Measurements from ENCODE around the gene ETV6. TPM values are rescaled to one million over a fixed set of nuclear protein-coding genes. Genes with fewer than 3 reads are reported as not detected.

Gene ETV6
- polyA plus RNA-seq, 1 donor (not counting 4 experiments of a cell fraction or from before 2014, with no cell fraction given): 5.3 TPM

- H3K36me3 ChIP-seq (ENCODE audit: control insufficient read depth in 2 of 2, extremely low read depth in 1 of 2, insufficient read depth in 2 of 2, low read length in 2 of 2): peaks cover 0 to 4% of the 10 kb centered on the region in 2 experiments
- no peak overlapping the region for H3K4me2 ChIP-seq (ENCODE audit: control insufficient read depth, extremely low read depth, insufficient read depth, low read depth, low read length)
- no peaks in the 10 kb centered on the region for H3K79me2 ChIP-seq (ENCODE audit: control insufficient read depth, insufficient read depth, low read length)
- H3K9ac ChIP-seq (ENCODE audit: control insufficient read depth, extremely low read depth, insufficient read depth, low read length): no peak overlapping the region
- dilution Hi-C loops (cut with MboI; ENCODE audit: extremely low pct_ligation_motif_present, low sequenced_read_pairs): no loop called here
- TF ChIP-seq EZH2 (IDR thresholded peaks at IDR 0.05; ENCODE audit: low read length) (no peak), CTCF (optimal IDR thresholded peaks at IDR 0.05 in 1 of 3, IDR thresholded peaks at IDR 0.05 in 1 of 3, conservative IDR thresholded peaks at IDR 0.05 in 1 of 3; ENCODE audit: extremely low read depth in 1 of 3, insufficient read depth in 2 of 3, low read length in 3 of 3) (no peak)
- H3K27ac ChIP-seq (ENCODE audit: control insufficient read depth, insufficient read depth, low read length): no peak overlapping the region
- no peaks in the 10 kb centered on the region for H3K4me1 ChIP-seq (ENCODE audit: control insufficient read depth, extremely low read depth, insufficient read depth, low read length)
- no peaks in the 10 kb centered on the region for H4K20me1 ChIP-seq (ENCODE audit: control insufficient read depth, extremely low read depth, insufficient read depth, low read length)
- FAIRE-seq: no peak
- H3K9me1 ChIP-seq (ENCODE audit: control insufficient read depth, extremely low read depth, insufficient read depth, low read length): no peaks in the 10 kb centered on the region
- H3K9me3 ChIP-seq (ENCODE audit: control insufficient read depth, low read depth, low read length): no peaks in the 10 kb centered on the region
- DNase-seq (ENCODE audit: low read depth, low spot score): no peak
- no peak overlapping the region for H2AFZ ChIP-seq (ENCODE audit: control insufficient read depth, low read length)
- no peak overlapping the region for H3K4me3 ChIP-seq (ENCODE audit: control insufficient read depth in 2 of 3, extremely low read depth in 1 of 3, insufficient read depth in 2 of 3, low read depth in 1 of 3, low read length in 3 of 3)
- H3K27me3 ChIP-seq (ENCODE audit: control insufficient read depth, extremely low read depth, insufficient read depth, low read length): no peaks in the 10 kb centered on the region
These were observed 210.4 kb downstream of the ETV6 start for GRCh38 chr12:11859705-11860425.

GRCh38 chr12:11861155-11861863, 211.8 kb downstream of the ETV6 start:
- Histone ChIP-seq H2AFZ (ENCODE audit: control insufficient read depth, low read length) (no peak overlapping the region), H3K27ac (ENCODE audit: control insufficient read depth, insufficient read depth, low read length) (no peak overlapping the region), H3K79me2 (ENCODE audit: control insufficient read depth, insufficient read depth, low read length) (no peaks in the 10 kb centered on the region), H3K4me2 (ENCODE audit: control insufficient read depth, extremely low read depth, insufficient read depth, low read depth, low read length) (no peak overlapping the region), H3K36me3 (ENCODE audit: control insufficient read depth in 2 of 2, extremely low read depth in 1 of 2, insufficient read depth in 2 of 2, low read length in 2 of 2) (peaks cover 0 to 2% of the 10 kb centered on the region in 2 experiments), H3K9me3 (ENCODE audit: control insufficient read depth, low read depth, low read length) (peaks cover 2% of the 10 kb centered on the region), H3K4me1 (ENCODE audit: control insufficient read depth, extremely low read depth, insufficient read depth, low read length) (no peaks in the 10 kb centered on the region), H3K4me3 (ENCODE audit: control insufficient read depth in 2 of 3, extremely low read depth in 1 of 3, insufficient read depth in 2 of 3, low read depth in 1 of 3, low read length in 3 of 3) (no peak overlapping the region), H3K27me3 (ENCODE audit: control insufficient read depth, extremely low read depth, insufficient read depth, low read length) (no peaks in the 10 kb centered on the region), H3K9ac (ENCODE audit: control insufficient read depth, extremely low read depth, insufficient read depth, low read length) (no peak overlapping the region), H4K20me1 (ENCODE audit: control insufficient read depth, extremely low read depth, insufficient read depth, low read length) (no peaks in the 10 kb centered on the region), H3K9me1 (ENCODE audit: control insufficient read depth, extremely low read depth, insufficient read depth, low read length) (no peaks in the 10 kb centered on the region)
- dilution Hi-C loops (cut with MboI; ENCODE audit: extremely low pct_ligation_motif_present, low sequenced_read_pairs): no loop called here
- DNase-seq (ENCODE audit: low read depth, low spot score) (no peak), FAIRE-seq (no peak)
- no peak for TF ChIP-seq EZH2 (IDR thresholded peaks at IDR 0.05; ENCODE audit: low read length)
- TF ChIP-seq CTCF (optimal IDR thresholded peaks at IDR 0.05 in 1 of 3, IDR thresholded peaks at IDR 0.05 in 1 of 3, conservative IDR thresholded peaks at IDR 0.05 in 1 of 3; ENCODE audit: extremely low read depth in 1 of 3, insufficient read depth in 2 of 3, low read length in 3 of 3): no peak
